ENCODE results near the gene ITPR2. TPM values are rescaled to one million over a fixed set of nuclear protein-coding genes. Genes with fewer than 3 reads are reported as not detected.

ITPR2 gene
- total and polyA plus RNA-seq, 4 donors = 11.7 to 93.3 (median 35.4) TPM

DNA sequence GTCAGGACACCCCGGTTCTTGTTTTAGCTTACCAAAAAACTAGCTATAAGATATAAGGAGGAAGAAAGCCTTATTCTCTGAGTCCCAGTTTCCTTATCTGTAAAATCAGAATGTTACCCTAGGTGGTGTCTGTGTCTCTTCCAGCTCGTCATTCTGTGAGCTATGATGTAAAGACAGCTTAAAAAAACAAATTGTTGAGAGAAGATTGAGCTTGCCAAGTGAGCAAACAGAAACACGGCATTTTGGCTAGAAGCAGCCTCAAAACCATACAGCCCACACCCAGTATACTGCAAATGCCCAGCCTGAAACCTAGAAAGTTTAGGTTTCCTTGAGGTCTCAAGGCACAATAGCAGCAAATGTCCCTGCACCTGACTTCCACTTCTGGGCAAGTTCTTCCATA, 486.3 kb downstream of the ITPR2 start:
- Histone ChIP-seq H3K9me3 (ENCODE audit: control insufficient read depth in 4 of 4, low read length in 3 of 4) (no peaks in the 10 kb centered on the region), H3K27ac (ENCODE audit: low read depth in 1 of 2, low read length in 2 of 2) (no peak overlapping the region), H3K27me3 (ENCODE audit: control insufficient read depth in 4 of 4, insufficient read depth in 4 of 4, low read length in 3 of 4) (no peaks in the 10 kb centered on the region), H3K9ac (ENCODE audit: low read depth in 1 of 2, low read length in 2 of 2) (no peak overlapping the region), H3K4me3 (ENCODE audit: low read depth in 1 of 3, low read length in 3 of 3) (no peak overlapping the region), H3K36me3 (ENCODE audit: control insufficient read depth in 4 of 4, insufficient read depth in 3 of 4, low read depth in 1 of 4, low read length in 3 of 4) (peaks cover 0 to 17% (median 0%) of the 10 kb centered on the region in 4 donors), H3K4me1 (ENCODE audit: control insufficient read depth in 4 of 4, insufficient read depth in 4 of 4, low read length in 3 of 4) (peaks cover 0 to 5% (median 0%) of the 10 kb centered on the region in 4 donors)
- WGBS = 46% methylated on average over 3 of the region's 3 CpGs
- no peak for TF ChIP-seq JUND (IDR thresholded peaks at IDR 0.05)
- TF ChIP-seq EGR1 (IDR thresholded peaks at IDR 0.05; ENCODE audit: low read depth in 2 of 2) = no peak
- no peak for TF ChIP-seq SP1 (IDR thresholded peaks at IDR 0.05)
- TF ChIP-seq, protein P1, sequence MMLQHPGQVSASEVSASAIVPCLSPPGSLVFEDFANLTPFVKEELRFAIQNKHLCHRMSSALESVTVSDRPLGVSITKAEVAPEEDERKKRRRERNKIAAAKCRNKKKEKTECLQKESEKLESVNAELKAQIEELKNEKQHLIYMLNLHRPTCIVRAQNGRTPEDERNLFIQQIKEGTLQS (IDR thresholded peaks at IDR 0.05) = no peak
- no peak for TF ChIP-seq GABPA (IDR thresholded peaks at IDR 0.05 in 1 of 2, conservative IDR thresholded peaks at IDR 0.05 in 1 of 2)
- TF ChIP-seq, protein P2, sequence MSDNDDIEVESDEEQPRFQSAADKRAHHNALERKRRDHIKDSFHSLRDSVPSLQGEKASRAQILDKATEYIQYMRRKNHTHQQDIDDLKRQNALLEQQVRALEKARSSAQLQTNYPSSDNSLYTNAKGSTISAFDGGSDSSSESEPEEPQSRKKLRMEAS (IDR thresholded peaks at IDR 0.05) = no peak
- no peak for TF ChIP-seq RAD21 (IDR thresholded peaks at IDR 0.05)
- no peak for TF ChIP-seq RXRA (IDR thresholded peaks at IDR 0.05)
- no peak for TF ChIP-seq FOXA1 (IDR thresholded peaks at IDR 0.05)
- no peak for TF ChIP-seq HNF4A (conservative IDR thresholded peaks at IDR 0.05)
- TF ChIP-seq TAF1 (conservative IDR thresholded peaks at IDR 0.05) = no peak
- TF ChIP-seq, protein P3, sequence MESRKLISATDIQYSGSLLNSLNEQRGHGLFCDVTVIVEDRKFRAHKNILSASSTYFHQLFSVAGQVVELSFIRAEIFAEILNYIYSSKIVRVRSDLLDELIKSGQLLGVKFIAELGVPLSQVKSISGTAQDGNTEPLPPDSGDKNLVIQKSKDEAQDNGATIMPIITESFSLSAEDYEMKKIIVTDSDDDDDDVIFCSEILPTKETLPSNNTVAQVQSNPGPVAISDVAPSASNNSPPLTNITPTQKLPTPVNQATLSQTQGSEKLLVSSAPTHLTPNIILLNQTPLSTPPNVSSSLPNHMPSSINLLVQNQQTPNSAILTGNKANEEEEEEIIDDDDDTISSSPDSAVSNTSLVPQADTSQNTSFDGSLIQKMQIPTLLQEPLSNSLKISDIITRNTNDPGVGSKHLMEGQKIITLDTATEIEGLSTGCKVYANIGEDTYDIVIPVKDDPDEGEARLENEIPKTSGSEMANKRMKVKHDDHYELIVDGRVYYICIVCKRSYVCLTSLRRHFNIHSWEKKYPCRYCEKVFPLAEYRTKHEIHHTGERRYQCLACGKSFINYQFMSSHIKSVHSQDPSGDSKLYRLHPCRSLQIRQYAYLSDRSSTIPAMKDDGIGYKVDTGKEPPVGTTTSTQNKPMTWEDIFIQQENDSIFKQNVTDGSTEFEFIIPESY (IDR thresholded peaks at IDR 0.05) = no peak
- TF ChIP-seq, protein P4, sequence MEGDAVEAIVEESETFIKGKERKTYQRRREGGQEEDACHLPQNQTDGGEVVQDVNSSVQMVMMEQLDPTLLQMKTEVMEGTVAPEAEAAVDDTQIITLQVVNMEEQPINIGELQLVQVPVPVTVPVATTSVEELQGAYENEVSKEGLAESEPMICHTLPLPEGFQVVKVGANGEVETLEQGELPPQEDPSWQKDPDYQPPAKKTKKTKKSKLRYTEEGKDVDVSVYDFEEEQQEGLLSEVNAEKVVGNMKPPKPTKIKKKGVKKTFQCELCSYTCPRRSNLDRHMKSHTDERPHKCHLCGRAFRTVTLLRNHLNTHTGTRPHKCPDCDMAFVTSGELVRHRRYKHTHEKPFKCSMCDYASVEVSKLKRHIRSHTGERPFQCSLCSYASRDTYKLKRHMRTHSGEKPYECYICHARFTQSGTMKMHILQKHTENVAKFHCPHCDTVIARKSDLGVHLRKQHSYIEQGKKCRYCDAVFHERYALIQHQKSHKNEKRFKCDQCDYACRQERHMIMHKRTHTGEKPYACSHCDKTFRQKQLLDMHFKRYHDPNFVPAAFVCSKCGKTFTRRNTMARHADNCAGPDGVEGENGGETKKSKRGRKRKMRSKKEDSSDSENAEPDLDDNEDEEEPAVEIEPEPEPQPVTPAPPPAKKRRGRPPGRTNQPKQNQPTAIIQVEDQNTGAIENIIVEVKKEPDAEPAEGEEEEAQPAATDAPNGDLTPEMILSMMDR (IDR thresholded peaks at IDR 0.05; ENCODE audit: low read depth, low read length, missing input control) = no peak
- TF ChIP-seq NR2F2 (IDR thresholded peaks at IDR 0.05) = no peak
- DNase-seq (ENCODE audit: low spot score) = no peak

DNA sequence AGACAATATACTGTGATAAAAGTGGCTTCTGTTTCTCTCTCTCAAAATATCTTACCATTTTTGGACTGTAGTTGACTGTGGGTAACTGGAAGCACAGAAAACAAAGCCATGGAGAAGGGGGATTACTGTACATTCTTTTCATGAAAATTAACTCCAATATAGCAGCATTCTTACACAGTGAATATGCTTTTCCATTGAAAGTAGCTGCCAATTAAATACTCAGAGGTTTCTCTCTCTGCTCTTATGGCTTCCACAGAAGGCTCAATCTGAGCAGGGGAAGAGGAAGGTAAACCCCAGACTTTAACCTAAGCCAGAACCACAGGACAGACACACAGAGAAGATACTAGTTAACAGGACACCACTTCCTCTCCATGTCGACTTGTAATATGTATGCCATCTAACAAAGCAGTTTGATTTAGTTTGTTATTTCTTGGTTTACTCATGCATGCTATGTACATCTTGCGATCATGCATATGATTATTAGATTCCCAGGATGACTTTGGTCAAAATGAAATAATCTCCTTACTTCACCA, 487.5 kb downstream of the ITPR2 start:
- 86% methylated on average over 2 of the region's 2 CpGs for WGBS
- no peak overlapping the region for H3K9ac ChIP-seq (ENCODE audit: low read depth in 1 of 2, low read length in 2 of 2)
- peaks cover 0 to 25% (median 4%) of the 10 kb centered on the region in 4 donors for H3K36me3 ChIP-seq (ENCODE audit: control insufficient read depth in 4 of 4, insufficient read depth in 3 of 4, low read depth in 1 of 4, low read length in 3 of 4)
- peaks cover 0 to 5% (median 0%) of the 10 kb centered on the region in 4 donors for H3K4me1 ChIP-seq (ENCODE audit: control insufficient read depth in 4 of 4, insufficient read depth in 4 of 4, low read length in 3 of 4)
- TF ChIP-seq HNF4A (conservative IDR thresholded peaks at IDR 0.05) (no peak), EGR1 (IDR thresholded peaks at IDR 0.05; ENCODE audit: low read depth in 2 of 2) (no peak), FOXA1 (IDR thresholded peaks at IDR 0.05) (no peak), HNF4G (IDR thresholded peaks at IDR 0.05) (no peak), TAF1 (conservative IDR thresholded peaks at IDR 0.05) (no peak), NR2F2 (IDR thresholded peaks at IDR 0.05) (no peak), GABPA (IDR thresholded peaks at IDR 0.05 in 1 of 2, conservative IDR thresholded peaks at IDR 0.05 in 1 of 2) (no peak), RAD21 (IDR thresholded peaks at IDR 0.05) (no peak), JUND (IDR thresholded peaks at IDR 0.05) (no peak), SP1 (IDR thresholded peaks at IDR 0.05) (no peak)
- TF ChIP-seq, protein P1 (IDR thresholded peaks at IDR 0.05) = no peak
- TF ChIP-seq, protein P3 (IDR thresholded peaks at IDR 0.05) = no peak
- TF ChIP-seq, protein P5, sequence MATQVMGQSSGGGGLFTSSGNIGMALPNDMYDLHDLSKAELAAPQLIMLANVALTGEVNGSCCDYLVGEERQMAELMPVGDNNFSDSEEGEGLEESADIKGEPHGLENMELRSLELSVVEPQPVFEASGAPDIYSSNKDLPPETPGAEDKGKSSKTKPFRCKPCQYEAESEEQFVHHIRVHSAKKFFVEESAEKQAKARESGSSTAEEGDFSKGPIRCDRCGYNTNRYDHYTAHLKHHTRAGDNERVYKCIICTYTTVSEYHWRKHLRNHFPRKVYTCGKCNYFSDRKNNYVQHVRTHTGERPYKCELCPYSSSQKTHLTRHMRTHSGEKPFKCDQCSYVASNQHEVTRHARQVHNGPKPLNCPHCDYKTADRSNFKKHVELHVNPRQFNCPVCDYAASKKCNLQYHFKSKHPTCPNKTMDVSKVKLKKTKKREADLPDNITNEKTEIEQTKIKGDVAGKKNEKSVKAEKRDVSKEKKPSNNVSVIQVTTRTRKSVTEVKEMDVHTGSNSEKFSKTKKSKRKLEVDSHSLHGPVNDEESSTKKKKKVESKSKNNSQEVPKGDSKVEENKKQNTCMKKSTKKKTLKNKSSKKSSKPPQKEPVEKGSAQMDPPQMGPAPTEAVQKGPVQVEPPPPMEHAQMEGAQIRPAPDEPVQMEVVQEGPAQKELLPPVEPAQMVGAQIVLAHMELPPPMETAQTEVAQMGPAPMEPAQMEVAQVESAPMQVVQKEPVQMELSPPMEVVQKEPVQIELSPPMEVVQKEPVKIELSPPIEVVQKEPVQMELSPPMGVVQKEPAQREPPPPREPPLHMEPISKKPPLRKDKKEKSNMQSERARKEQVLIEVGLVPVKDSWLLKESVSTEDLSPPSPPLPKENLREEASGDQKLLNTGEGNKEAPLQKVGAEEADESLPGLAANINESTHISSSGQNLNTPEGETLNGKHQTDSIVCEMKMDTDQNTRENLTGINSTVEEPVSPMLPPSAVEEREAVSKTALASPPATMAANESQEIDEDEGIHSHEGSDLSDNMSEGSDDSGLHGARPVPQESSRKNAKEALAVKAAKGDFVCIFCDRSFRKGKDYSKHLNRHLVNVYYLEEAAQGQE (IDR thresholded peaks at IDR 0.05) = no peak
- H3K9me3 ChIP-seq (ENCODE audit: control insufficient read depth in 4 of 4, low read length in 3 of 4) = no peaks in the 10 kb centered on the region
- H3K27ac ChIP-seq (ENCODE audit: low read depth in 1 of 2, low read length in 2 of 2) = no peak overlapping the region
- no peaks in the 10 kb centered on the region for H3K27me3 ChIP-seq (ENCODE audit: control insufficient read depth in 4 of 4, insufficient read depth in 4 of 4, low read length in 3 of 4)
- DNase-seq (ENCODE audit: low spot score) = no peak
- H3K4me3 ChIP-seq (ENCODE audit: low read depth in 1 of 3, low read length in 3 of 3) = no peak overlapping the region
